GM12878 (cell line): ENCODE measurements around the gene POLR2F. TPM values are rescaled to one million over a fixed set of nuclear protein-coding genes. Genes with fewer than 3 reads are reported as not detected.

Experiments used
- ATAC-seq: fragments of 200-7000 bp; cut with Tn5 transposase; 3 replicates; pipeline ENCODE4 v1.9.1; 2020; ENCODE audit warnings: mild to moderate bottlenecking, moderate library complexity
- BruUV-seq: library from RNA; stranded (reverse); fragments of 400-500 nt; replicated peaks from 2 replicates; lab custom pipeline; 2021; lab: Mats Ljungman, UMichigan
- CTCF ChIA-PET: fragments of 300-600 bp; sonication (Branson Sonifier 250); formaldehyde crosslinking; extraction: SDS; loops from one replicate; lab custom pipeline; 2021; ENCODE audit warnings: inconsistent platforms; lab: Yijun Ruan, JAX
- POLR2A ChIA-PET: fragments of 350-600 bp; formaldehyde crosslinking; extraction: SDS; loops from one replicate; lab custom pipeline; 2021; ENCODE audit warnings: inconsistent platforms; lab: Charles Lee
- RAD21 ChIA-PET: fragments of 300-600 bp; sonication (Branson Sonifier 250); formaldehyde crosslinking; loops from one replicate; lab custom pipeline; 2023; ENCODE audit warnings: antibody characterized with exemption; ENCODE audit not compliant: unreplicated experiment; lab: Charles Lee
- SMC1A ChIA-PET: fragments of 300-600 bp; sonication (Branson Sonifier 250); formaldehyde crosslinking; loops from one replicate; lab custom pipeline; 2023; ENCODE audit not compliant: unreplicated experiment, uncharacterized antibody; lab: Charles Lee
- DNase-seq: peaks from one replicate; pipeline ENCODE4 v3.0.0-alpha.2; 2011; ENCODE audit warnings: low read depth, low spot score
- FAIRE-seq: peaks from 3 replicates; lab custom pipeline; 2011; peaks lifted over from hg19 to GRCh38; lab: Jason Lieb, UNC
- H2AFZ ChIP-seq: 2 replicates; pipeline ENCODE4 v1.6.0; 2011; ENCODE audit warnings: low read depth, low read length, control low read depth; ENCODE audit not compliant: control insufficient read depth
- H3K27ac ChIP-seq: 2 replicates; pipeline ENCODE4 v1.5.1; 2011; ENCODE audit warnings: control low read depth; ENCODE audit not compliant: control insufficient read depth, insufficient read depth
- H3K27me3 ChIP-seq, 2 experiments: replicated peaks in 1 of 2; 2 replicates each; pipeline versions ENCODE4 v1.6.0 to v1.6.1; 2011; ENCODE audit warnings: low read length in 1 of 2; ENCODE audit not compliant: control insufficient read depth in 2 of 2, insufficient read depth in 2 of 2
- H3K36me3 ChIP-seq, 2 experiments: 2 replicates each; pipeline ENCODE4 v1.5.1; 2011; ENCODE audit warnings: low read length in 1 of 2; ENCODE audit not compliant: control insufficient read depth in 2 of 2, insufficient read depth in 2 of 2
- H3K4me1 ChIP-seq: 2 replicates; pipeline ENCODE4 v1.6.1; 2011; ENCODE audit warnings: mild to moderate bottlenecking, low read length, moderate library complexity, mixed read lengths; ENCODE audit not compliant: control insufficient read depth, insufficient read depth
- H3K4me2 ChIP-seq: 2 replicates; pipeline ENCODE4 v1.6.0; 2011; ENCODE audit warnings: control low read depth; ENCODE audit not compliant: control insufficient read depth, insufficient read depth
- H3K4me3 ChIP-seq: fragments of 200-600 bp; sonication (generic); 2 replicates; pipeline ENCODE4 v1.5.1; 2016
- H3K79me2 ChIP-seq: 2 replicates; pipeline ENCODE4 v1.6.0; 2011; ENCODE audit warnings: low read length; ENCODE audit not compliant: control insufficient read depth, insufficient read depth
- H3K9ac ChIP-seq: 2 replicates; pipeline ENCODE4 v1.8.0; 2011; ENCODE audit warnings: low read length, control low read depth, mixed read lengths; ENCODE audit not compliant: control insufficient read depth, insufficient read depth
- H3K9me3 ChIP-seq: replicated peaks from 3 replicates; pipeline ENCODE4 v1.5.1; 2011; ENCODE audit warnings: mild to moderate bottlenecking, low read length; ENCODE audit not compliant: control insufficient read depth, insufficient read depth
- H4K20me1 ChIP-seq: 2 replicates; pipeline ENCODE4 v1.6.0; 2011; ENCODE audit not compliant: control insufficient read depth, insufficient read depth
- CBFB ChIP-seq: IDR thresholded peaks from 2 replicates; pipeline ENCODE4 v1.6.1; 2016; ENCODE audit warnings: antibody characterized with exemption, low read depth
- CUX1 ChIP-seq: IDR thresholded peaks from 2 replicates; pipeline ENCODE4 v1.6.1; 2012; ENCODE audit warnings: improper control_type of control experiment, low read depth, low read length; ENCODE audit not compliant: insufficient replicate concordance
- FOS ChIP-seq: IDR thresholded peaks from 3 replicates; pipeline ENCODE4 v1.6.1; 2011; ENCODE audit warnings: borderline replicate concordance; ENCODE audit not compliant: insufficient read length; ENCODE audit errors: extremely low read depth
- HDAC6 ChIP-seq: fragments of 200-600 bp; sonication (generic); IDR thresholded peaks from one replicate; pipeline ENCODE4 v1.8.0; 2017; ENCODE audit warnings: antibody characterized with exemption; ENCODE audit not compliant: unreplicated experiment
- JUNB ChIP-seq: IDR thresholded peaks from 2 replicates; pipeline ENCODE4 v1.6.1; 2016; ENCODE audit warnings: antibody characterized with exemption, mild to moderate bottlenecking
- MEF2B ChIP-seq: fragments of 450-650 bp; IDR thresholded peaks from 2 replicates; pipeline ENCODE4 v1.6.1; 2018; ENCODE audit warnings: mild to moderate bottlenecking, moderate library complexity; ENCODE audit not compliant: partially characterized antibody, poor library complexity, severe bottlenecking
- MLLT1 ChIP-seq: fragments of 450-650 bp; IDR thresholded peaks from 2 replicates; pipeline ENCODE4 v1.6.1; 2016; ENCODE audit warnings: mild to moderate bottlenecking
- MTA3 ChIP-seq: IDR thresholded peaks from 2 replicates; pipeline ENCODE4 v1.6.1; 2012; ENCODE audit warnings: low read length, inconsistent platforms, borderline replicate concordance
- MXI1 ChIP-seq: fragments of 150-350 bp; IDR thresholded peaks from 2 replicates; pipeline ENCODE4 v1.6.1; 2011; ENCODE audit warnings: low read depth, mild to moderate bottlenecking, inconsistent platforms, low read length, improper control_type of control experiment
- NFYB ChIP-seq: IDR thresholded peaks from 2 replicates; pipeline ENCODE4 v1.6.1; 2011; ENCODE audit warnings: low read depth, mild to moderate bottlenecking, low read length, improper control_type of control experiment, moderate library complexity; ENCODE audit not compliant: insufficient read depth
- POLR2AphosphoS5 ChIP-seq: IDR thresholded peaks from 2 replicates; pipeline ENCODE4 v1.6.1; 2011; ENCODE audit warnings: mild to moderate bottlenecking, low read length, inconsistent platforms
- SMARCA5 ChIP-seq: fragments of 450-650 bp; IDR thresholded peaks from 2 replicates; pipeline ENCODE4 v1.6.1; 2017; ENCODE audit warnings: mild to moderate bottlenecking
- STAT1 ChIP-seq: fragments of 450-650 bp; conservative IDR thresholded peaks from 2 replicates; pipeline ENCODE4 v1.6.1; 2014; ENCODE audit warnings: antibody characterized with exemption, mild to moderate bottlenecking
- TCF12 ChIP-seq: IDR thresholded peaks from 2 replicates; pipeline ENCODE4 v1.6.1; 2011; ENCODE audit warnings: low read depth, mild to moderate bottlenecking, low read length
- USF1 ChIP-seq: IDR thresholded peaks from 2 replicates; pipeline ENCODE4 v1.6.1; 2011; ENCODE audit warnings: borderline replicate concordance, low read depth, mild to moderate bottlenecking, moderate library complexity, mixed read lengths, low read length; ENCODE audit not compliant: insufficient read depth; ENCODE audit errors: extremely low read length
- WGBS: methylation state at CpG from one replicate; pipeline ENCODE4 v1.1.6; 2016; ENCODE audit warnings: low lambda C conversion rate; ENCODE audit not compliant: insufficient replicate concordance, insufficient coverage; ENCODE audit errors: missing lambda C conversion rate; 5-methylcytosine and 5-hydroxymethylcytosine counted together
- in situ Hi-C: fragments of 300-500 bp; cut with MboI; formaldehyde crosslinking; loops from 9 replicates; pipeline ENCODE4 v1.14.3; 2018; ENCODE audit warnings: mixed read lengths
- intact Hi-C: fragments of 100-400 bp; cut with micrococcal nuclease; formaldehyde crosslinking; loops from one replicate; pipeline ENCODE4 v1.14.2; 2022; ENCODE audit not compliant: unreplicated experiment
- polyA plus RNA-seq, 11 experiments: library from polyadenylated mRNA; depleted of rRNA in 4 of 11; unstranded in 6 of 11; stranded (reverse) in 5 of 11; fragments of >200 nt; fragmentation: Nextera tagmentation in 4 of 11; fragmentation: Illumina TruSeq in 1 of 11; extraction: Ambion mirVana in 4 of 11; extraction: Trizol in 1 of 11; gene quantifications; 1 replicate in 1 of 11; 2 replicates in 10 of 11; pipeline versions ENCODE4 v1.2.1 to v1.2.3, GENCODE V29; 2011 to 2016; ENCODE audit warnings: inconsistent platforms in 2 of 11, missing spikeins in 2 of 11, low read depth in 1 of 11
- total RNA-seq, 4 experiments: library from RNA; depleted of rRNA in 3 of 4; stranded (reverse); fragments of >200 nt in 3 of 4; fragmentation: Illumina TruSeq in 1 of 4; extraction: Trizol in 1 of 4; gene quantifications; 2 replicates each; pipeline versions ENCODE4 v1.2.1 to v1.2.3, GENCODE V29; 2013 to 2021

The POLR2F gene
- total and polyA plus RNA-seq, 10 of the 15 experiments (the other 5 are each of a cell fraction or from before 2014, with no cell fraction given): 71.9 to 218 (median 100.0) TPM

- FAIRE-seq (no peak), ATAC-seq (no peak), DNase-seq (no peak)
- Histone ChIP-seq H3K36me3 (no peaks in the 10 kb centered on the region), H3K4me3 (no peak overlapping the region), H3K9me3 (no peaks in the 10 kb centered on the region), H3K27me3 (no peaks in the 10 kb centered on the region; a peak in 1 of 4 replicates), H3K79me2 (no peaks in the 10 kb centered on the region), H2AFZ (no peak overlapping the region), H3K4me2 (no peak overlapping the region), H3K9ac (no peak overlapping the region), H3K4me1 (no peaks in the 10 kb centered on the region), H4K20me1 (no peaks in the 10 kb centered on the region)
- ChIA-PET RAD21 (interaction anchor here (1.3 kb wide), 1 partner anchor 57 kb away, joined by 4 read pairs; no protein-coding TSS in a partner anchor), SMC1A (no interaction called here), POLR2A (no interaction called here)
- 27% methylated on average over 6 of the region's 6 CpGs for WGBS
- in situ Hi-C loops (no loop called here), intact Hi-C loops (no loop called here)
- BruUV-seq: no TSS peak
- no peak for TF ChIP-seq MEF2B
- no peak for TF ChIP-seq MXI1
- TF ChIP-seq JUNB: no peak
- no peak for TF ChIP-seq CUX1
- no peak for TF ChIP-seq CBFB
- TF ChIP-seq HDAC6: no peak
- no peak for TF ChIP-seq TCF12
- TF ChIP-seq FOS: no peak
- TF ChIP-seq MLLT1: no peak
- no peak for TF ChIP-seq USF1
- TF ChIP-seq POLR2AphosphoS5: no peak
- no peak for TF ChIP-seq SMARCA5
- no peak for TF ChIP-seq MTA3
- no peak for TF ChIP-seq STAT1
- TF ChIP-seq NFYB: no peak
- TF ChIP-seq, all 136 proteins: peak for 0
- H3K27ac ChIP-seq: no peak overlapping the region
- CTCF ChIA-PET: interaction anchor here (0.8 to 2.6 kb wide), 3 partner anchors 14 to 57 kb away, joined by 3 to 10 read pairs (median 4); no protein-coding TSS in a partner anchor
Observed at GRCh38 chr22:37994982-37995381, 41.5 kb downstream of the POLR2F start.
